Lower lobe of right lung (tissue), 2 donors: ENCODE data around the gene OLR1. TPM values are rescaled to one million over a fixed set of nuclear protein-coding genes. Genes with fewer than 3 reads are reported as not detected.

Source experiments
- ATAC-seq, 2 donors: fragments of 200-7000 bp; cut with Tn5 transposase; one replicate each; pipeline ENCODE4 v1.9.1; 2020 to 2022; ENCODE audit warnings: mild to moderate bottlenecking in 2 of 2, moderate library complexity in 2 of 2
- DNase-seq: peaks from one replicate; pipeline ENCODE4 v3.0.0-alpha.2; 2020
- H3K27ac ChIP-seq: fragments of 200-600 bp; one replicate; pipeline ENCODE4 v1.8.0; 2022
- H3K27me3 ChIP-seq: fragments of 200-600 bp; one replicate; pipeline ENCODE4 v1.8.0; 2022; ENCODE audit warnings: low read depth
- H3K36me3 ChIP-seq: fragments of 200-600 bp; one replicate; pipeline ENCODE4 v1.8.0; 2022; ENCODE audit warnings: mild to moderate bottlenecking
- H3K4me1 ChIP-seq: fragments of 200-600 bp; one replicate; pipeline ENCODE4 v1.8.0; 2022
- H3K4me3 ChIP-seq: fragments of 200-600 bp; one replicate; pipeline ENCODE4 v1.8.0; 2022; ENCODE audit warnings: mild to moderate bottlenecking
- H3K9me3 ChIP-seq: fragments of 200-600 bp; one replicate; pipeline ENCODE4 v1.8.0; 2022
- intact Hi-C: fragments of 100-400 bp; cut with DNase I; formaldehyde crosslinking; loops from one replicate; pipeline ENCODE4 v1.11.0; 2022
- total RNA-seq: library from RNA; stranded (reverse); fragmentation: NEBNext Ultra II Directional; extraction: Animal tissue kit (Norgen Biotek cat#: 25700); gene quantifications from one replicate; pipeline ENCODE4 v1.2.1, GENCODE V29; 2021
- TF ChIP-seq, protein P1 (sequence below): fragments of 200-600 bp; IDR thresholded peaks from one replicate; pipeline ENCODE4 v1.8.0; 2022; ENCODE audit warnings: antibody characterized with exemption, mild to moderate bottlenecking
- donor health status: DM: no; HTN: yes; CAD: no; lungs with severe emphysema.

Gene OLR1
- total RNA-seq, 1 donor from 2014 or later, result 172 TPM

DNA sequence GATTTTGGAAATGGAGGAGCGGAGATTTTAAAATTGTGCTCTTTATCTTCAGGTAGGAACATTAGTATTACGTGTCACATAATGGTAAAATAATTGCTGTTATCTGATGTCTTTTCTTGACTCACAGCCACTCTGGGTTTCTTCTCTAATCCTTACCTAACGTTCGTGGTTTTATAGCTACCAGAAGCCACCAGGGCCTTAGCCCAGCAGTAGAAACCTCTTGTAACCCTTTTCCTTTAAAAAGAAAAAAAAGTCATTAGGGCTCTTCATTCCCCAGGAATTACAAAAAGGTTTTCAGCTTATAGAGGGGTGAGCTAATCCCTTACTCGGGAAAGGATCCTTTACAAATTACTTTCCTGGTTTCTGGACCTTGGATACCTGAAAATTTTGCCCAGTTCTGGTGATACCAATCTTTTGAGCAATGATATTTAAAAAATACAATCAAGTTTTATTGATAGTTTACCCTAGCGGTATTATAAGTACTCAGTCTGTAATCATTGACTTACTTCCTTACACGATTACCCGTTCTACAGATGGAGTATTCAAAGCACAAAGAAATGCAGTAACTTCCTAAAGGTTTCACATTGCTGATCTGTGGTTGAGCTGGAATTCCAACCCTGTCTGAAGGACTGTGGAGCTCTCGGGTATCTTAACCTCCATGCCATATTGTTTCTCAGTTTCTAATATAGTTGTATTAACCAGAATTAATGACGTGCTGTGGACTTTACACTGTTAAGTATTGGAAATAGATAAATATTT lies 42.4 kb upstream of the OLR1 start:
- peak overlapping the region; percentile 99 for H3K27ac ChIP-seq
- no peaks in the 10 kb centered on the region for H3K9me3 ChIP-seq
- H3K4me1 ChIP-seq, result peaks cover 31% of the 10 kb centered on the region
- peak overlapping the region; percentile 81 for H3K4me3 ChIP-seq
- peaks cover 17% of the 10 kb centered on the region for H3K36me3 ChIP-seq
- DNase-seq (no peak), ATAC-seq (no peak)
- no peaks in the 10 kb centered on the region for H3K27me3 ChIP-seq
- TF ChIP-seq, protein P1, sequence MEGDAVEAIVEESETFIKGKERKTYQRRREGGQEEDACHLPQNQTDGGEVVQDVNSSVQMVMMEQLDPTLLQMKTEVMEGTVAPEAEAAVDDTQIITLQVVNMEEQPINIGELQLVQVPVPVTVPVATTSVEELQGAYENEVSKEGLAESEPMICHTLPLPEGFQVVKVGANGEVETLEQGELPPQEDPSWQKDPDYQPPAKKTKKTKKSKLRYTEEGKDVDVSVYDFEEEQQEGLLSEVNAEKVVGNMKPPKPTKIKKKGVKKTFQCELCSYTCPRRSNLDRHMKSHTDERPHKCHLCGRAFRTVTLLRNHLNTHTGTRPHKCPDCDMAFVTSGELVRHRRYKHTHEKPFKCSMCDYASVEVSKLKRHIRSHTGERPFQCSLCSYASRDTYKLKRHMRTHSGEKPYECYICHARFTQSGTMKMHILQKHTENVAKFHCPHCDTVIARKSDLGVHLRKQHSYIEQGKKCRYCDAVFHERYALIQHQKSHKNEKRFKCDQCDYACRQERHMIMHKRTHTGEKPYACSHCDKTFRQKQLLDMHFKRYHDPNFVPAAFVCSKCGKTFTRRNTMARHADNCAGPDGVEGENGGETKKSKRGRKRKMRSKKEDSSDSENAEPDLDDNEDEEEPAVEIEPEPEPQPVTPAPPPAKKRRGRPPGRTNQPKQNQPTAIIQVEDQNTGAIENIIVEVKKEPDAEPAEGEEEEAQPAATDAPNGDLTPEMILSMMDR, result no peak
- intact Hi-C loops, result no loop called here

DNA sequence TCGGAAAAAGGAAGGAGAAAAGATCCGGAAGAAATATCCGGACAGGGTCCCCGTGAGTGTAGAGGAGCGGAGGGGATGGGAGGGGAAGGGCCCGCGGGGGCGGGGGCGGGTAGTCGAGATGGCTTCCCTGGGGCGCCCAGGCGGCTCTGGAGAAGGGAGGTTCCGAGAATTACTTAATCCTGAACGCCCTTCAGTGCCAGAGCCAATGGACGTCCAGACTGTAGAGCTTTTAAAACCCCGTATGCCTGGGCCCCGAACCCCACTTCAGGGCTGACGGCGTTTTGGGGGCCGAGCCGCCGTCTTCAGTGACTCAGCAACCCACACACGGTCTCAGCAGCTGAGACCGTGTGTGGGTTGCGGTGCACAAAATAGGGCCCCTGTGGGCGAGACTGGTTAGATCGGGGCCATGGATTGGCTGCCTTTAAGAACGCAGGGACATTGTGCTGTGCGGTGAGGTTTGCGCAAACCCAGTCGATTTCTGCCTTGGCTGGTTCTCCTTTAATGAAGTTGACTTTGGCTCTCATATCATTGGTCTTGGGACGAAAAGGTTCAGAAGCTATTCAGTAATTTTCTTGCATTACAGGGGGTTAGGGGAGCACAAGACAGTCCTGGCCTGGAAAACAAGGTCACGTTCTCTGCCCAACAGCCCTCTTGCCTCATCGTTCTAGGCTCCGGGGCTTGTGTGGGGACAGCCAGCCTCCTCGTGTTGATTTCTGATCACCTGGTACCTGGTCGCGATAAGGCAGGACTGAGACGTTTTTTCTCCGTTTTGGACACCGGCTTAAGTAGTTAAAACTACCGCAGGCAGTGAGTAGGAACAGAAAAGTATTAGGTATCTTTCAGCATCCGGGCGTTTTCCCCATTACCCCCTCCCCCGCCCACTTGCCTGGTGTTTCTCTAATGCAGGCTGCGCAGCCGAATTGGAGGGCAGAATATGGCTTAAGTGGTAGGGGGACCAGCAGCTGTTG lies 41.5 kb upstream of the OLR1 start:
- ATAC-seq, result peak; percentile 70 to 84
- intact Hi-C loops, result no loop called here
- Histone ChIP-seq H3K27ac (peak overlapping the region; percentile 99), H3K4me3 (peak overlapping the region; percentile 81), H3K4me1 (peaks cover 31% of the 10 kb centered on the region), H3K27me3 (no peaks in the 10 kb centered on the region), H3K36me3 (peaks cover 8% of the 10 kb centered on the region), H3K9me3 (no peaks in the 10 kb centered on the region)
- TF ChIP-seq, protein P1, result no peak
- peak; percentile 90 for DNase-seq

DNA sequence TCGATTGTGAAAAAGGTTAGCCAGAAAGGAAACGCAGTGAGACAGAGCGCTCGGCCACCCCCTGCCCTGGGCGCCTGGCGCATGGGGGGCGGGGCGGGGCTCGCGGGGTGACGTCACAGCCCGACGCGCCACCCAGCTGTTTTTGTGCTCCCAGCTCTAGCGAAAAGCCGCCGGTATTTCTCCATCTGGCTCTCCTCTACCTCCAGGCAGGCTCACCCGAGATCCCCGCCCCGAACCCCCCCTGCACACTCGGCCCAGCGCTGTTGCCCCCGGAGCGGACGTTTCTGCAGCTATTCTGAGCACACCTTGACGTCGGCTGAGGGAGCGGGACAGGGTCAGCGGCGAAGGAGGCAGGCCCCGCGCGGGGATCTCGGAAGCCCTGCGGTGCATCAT lies 40.8 kb upstream of the OLR1 start, which contains the start of gene GABARAPL1:
TSS of gene GABARAPL1 (plus strand) at position 139 of the 393 bp plus-strand sequence. CDS start at position 392, 253 bp downstream.
- Histone ChIP-seq H3K9me3 (no peaks in the 10 kb centered on the region), H3K4me1 (peaks cover 27% of the 10 kb centered on the region), H3K27me3 (no peaks in the 10 kb centered on the region), H3K4me3 (peak within 1 kb of the TSS; percentile 81), H3K36me3 (peaks cover 1% of the 10 kb centered on the region), H3K27ac (peak within 1 kb of the TSS; percentile 99)
- intact Hi-C loops, result no loop called here
- ATAC-seq (peak; percentile 89 to 90), DNase-seq (peak; percentile 85)
- TF ChIP-seq, protein P1, result no peak

DNA sequence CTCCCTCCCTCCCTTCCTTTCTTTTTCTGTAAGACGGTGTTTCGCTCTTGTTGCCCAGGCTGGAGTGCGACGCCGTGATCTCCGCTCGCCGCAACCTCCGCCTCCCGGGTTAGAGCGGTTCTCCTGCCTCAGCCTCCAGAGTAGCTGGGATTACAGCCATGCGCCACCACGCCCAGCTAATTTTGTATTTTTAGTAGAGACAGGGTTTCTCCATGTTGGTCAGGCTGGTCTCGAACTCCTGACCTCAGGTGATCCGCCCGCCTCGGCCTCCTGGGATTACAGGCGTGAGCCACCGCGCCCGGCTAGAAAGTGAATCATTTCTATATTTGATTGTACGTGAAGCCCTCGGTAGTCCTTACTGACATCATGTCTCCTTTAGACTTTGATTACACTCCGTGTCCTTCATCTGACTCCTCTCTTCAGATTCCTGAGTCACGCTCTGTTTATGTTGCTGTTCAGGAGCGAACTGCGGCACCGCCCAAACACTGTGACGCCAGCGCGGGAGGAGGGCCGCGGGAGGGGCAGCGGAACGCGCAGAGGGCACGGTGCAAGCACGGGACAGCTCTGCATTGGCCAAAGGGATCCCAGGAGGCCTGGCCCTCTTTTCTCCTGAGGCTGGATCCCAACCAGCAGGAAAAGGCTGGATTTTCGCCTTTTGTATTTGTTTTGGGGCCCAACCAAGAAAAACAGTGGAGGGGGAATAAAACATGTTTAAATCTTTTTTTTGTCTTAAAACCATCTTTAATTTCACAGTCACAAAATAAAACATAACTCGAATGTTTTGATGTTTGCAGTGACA lies 40.2 kb upstream of the OLR1 start:
- TF ChIP-seq, protein P1, result no peak
- peak overlapping the region; percentile 81 for H3K4me3 ChIP-seq

More for the DNA sequence above, 40.2 kb upstream of the OLR1 start:
- no peaks in the 10 kb centered on the region for H3K27me3 ChIP-seq
- peaks cover 22% of the 10 kb centered on the region for H3K4me1 ChIP-seq
- ATAC-seq (peak; percentile 94 to 97), DNase-seq (peak; percentile 98)
- no peaks in the 10 kb centered on the region for H3K9me3 ChIP-seq
- intact Hi-C loops, result no loop called here
- H3K36me3 ChIP-seq, result no peaks in the 10 kb centered on the region
- H3K27ac ChIP-seq, result peak overlapping the region; percentile 99
